Parathyroid adenoma (tissue), 2 donors: ENCODE measurements around the gene OSTN.

ENCODE experiments used
- H2AFZ ChIP-seq: fragments of 300-600 bp; sonication (generic); one replicate; pipeline ENCODE4 v1.7.0; 2017; ENCODE audit warnings: antibody characterized with exemption, mild to moderate bottlenecking
- H3K27ac ChIP-seq: fragments of 300-600 bp; sonication (generic); one replicate; pipeline ENCODE4 v1.7.0; 2017
- H3K27me3 ChIP-seq: fragments of 300-600 bp; sonication (generic); one replicate; pipeline ENCODE4 v1.7.0; 2017; ENCODE audit warnings: low read length; ENCODE audit not compliant: control insufficient read depth, insufficient read depth
- H3K36me3 ChIP-seq: fragments of 300-600 bp; sonication (generic); one replicate; pipeline ENCODE4 v1.7.0; 2017; ENCODE audit warnings: low read length; ENCODE audit not compliant: control insufficient read depth, insufficient read depth
- H3K4me1 ChIP-seq: fragments of 300-600 bp; sonication (generic); one replicate; pipeline ENCODE4 v1.7.0; 2017; ENCODE audit warnings: control low read depth
- H3K4me2 ChIP-seq: fragments of 300-600 bp; sonication (generic); one replicate; pipeline ENCODE4 v1.7.0; 2017; ENCODE audit warnings: low read length
- H3K4me3 ChIP-seq: fragments of 300-600 bp; sonication (generic); one replicate; pipeline ENCODE4 v1.7.0; 2017; ENCODE audit warnings: low read depth, low read length
- H3K79me2 ChIP-seq: fragments of 300-600 bp; sonication (generic); one replicate; pipeline ENCODE4 v1.7.0; 2017; ENCODE audit warnings: control low read depth
- H3K9ac ChIP-seq: fragments of 300-600 bp; sonication (generic); one replicate; pipeline ENCODE4 v1.7.0; 2017; ENCODE audit warnings: mild to moderate bottlenecking
- H3K9me3 ChIP-seq: fragments of 300-600 bp; sonication (generic); one replicate; pipeline ENCODE4 v1.7.0; 2017; ENCODE audit warnings: low read length; ENCODE audit not compliant: control insufficient read depth
- CTCF ChIP-seq: fragments of 300-600 bp; sonication (generic); IDR thresholded peaks from one replicate; pipeline ENCODE4 v1.7.0; 2017; ENCODE audit warnings: antibody characterized with exemption, mild to moderate bottlenecking
- donor health status: primary hyperparathyroidism.

Gene OSTN

GRCh38 chr3:191165802-191166201 lies 33.2 kb upstream of the OSTN start:
- H3K4me3 ChIP-seq, result no peak overlapping the region
- no peak overlapping the region for H3K9ac ChIP-seq
- no peak overlapping the region for H3K27ac ChIP-seq
- H3K79me2 ChIP-seq, result no peaks in the 10 kb centered on the region
- TF ChIP-seq CTCF, result no peak
- no peaks in the 10 kb centered on the region for H3K36me3 ChIP-seq
- no peaks in the 10 kb centered on the region for H3K4me1 ChIP-seq
- no peaks in the 10 kb centered on the region for H3K9me3 ChIP-seq
- H2AFZ ChIP-seq, result no peak overlapping the region
- no peaks in the 10 kb centered on the region for H3K27me3 ChIP-seq
- no peak overlapping the region for H3K4me2 ChIP-seq

GRCh38 chr3:191166368-191166767 lies 32.7 kb upstream of the OSTN start:
- Histone ChIP-seq H3K27me3 (no peaks in the 10 kb centered on the region), H3K9me3 (no peaks in the 10 kb centered on the region), H3K27ac (no peak overlapping the region), H3K36me3 (no peaks in the 10 kb centered on the region), H3K4me3 (no peak overlapping the region), H3K4me1 (no peaks in the 10 kb centered on the region), H3K9ac (no peak overlapping the region), H2AFZ (no peak overlapping the region), H3K4me2 (no peak overlapping the region), H3K79me2 (no peaks in the 10 kb centered on the region)
- TF ChIP-seq CTCF, result no peak

- no peaks in the 10 kb centered on the region for H3K9me3 ChIP-seq
- H3K79me2 ChIP-seq, result no peaks in the 10 kb centered on the region
- no peak overlapping the region for H3K9ac ChIP-seq
- H3K4me3 ChIP-seq, result no peak overlapping the region
- no peak for TF ChIP-seq CTCF
- no peaks in the 10 kb centered on the region for H3K4me1 ChIP-seq
- H3K27me3 ChIP-seq, result no peaks in the 10 kb centered on the region
- no peak overlapping the region for H3K4me2 ChIP-seq
- H2AFZ ChIP-seq, result no peak overlapping the region
- no peak overlapping the region for H3K27ac ChIP-seq
- no peaks in the 10 kb centered on the region for H3K36me3 ChIP-seq
Observed at GRCh38 chr3:191169566-191169965, 29.5 kb upstream of the OSTN start.

GRCh38 chr3:191170097-191170496 lies 28.9 kb upstream of the OSTN start:
- H3K9me3 ChIP-seq, result no peaks in the 10 kb centered on the region
- H3K4me1 ChIP-seq, result no peaks in the 10 kb centered on the region
- no peak overlapping the region for H2AFZ ChIP-seq
- no peaks in the 10 kb centered on the region for H3K27me3 ChIP-seq
- TF ChIP-seq CTCF, result no peak
- H3K9ac ChIP-seq, result no peak overlapping the region
- H3K36me3 ChIP-seq, result no peaks in the 10 kb centered on the region
- H3K4me2 ChIP-seq, result no peak overlapping the region
- H3K79me2 ChIP-seq, result no peaks in the 10 kb centered on the region
- no peak overlapping the region for H3K4me3 ChIP-seq
- H3K27ac ChIP-seq, result no peak overlapping the region

GRCh38 chr3:191175102-191175501 lies 23.9 kb upstream of the OSTN start:
- no peaks in the 10 kb centered on the region for H3K79me2 ChIP-seq
- no peak overlapping the region for H3K4me2 ChIP-seq
- no peaks in the 10 kb centered on the region for H3K4me1 ChIP-seq
- TF ChIP-seq CTCF, result no peak
- no peaks in the 10 kb centered on the region for H3K36me3 ChIP-seq
- no peak overlapping the region for H3K27ac ChIP-seq
- H3K9ac ChIP-seq, result no peak overlapping the region
- H3K4me3 ChIP-seq, result no peak overlapping the region
- no peaks in the 10 kb centered on the region for H3K9me3 ChIP-seq
- no peak overlapping the region for H2AFZ ChIP-seq
- H3K27me3 ChIP-seq, result no peaks in the 10 kb centered on the region
